GM19099 (cell line): ENCODE data around the gene MIPOL1.

ENCODE experiments used
- POLR2A ChIP-seq: IDR thresholded peaks from 3 replicates; pipeline ENCODE4 v1.6.1; 2011; ENCODE audit warnings: low read depth; ENCODE audit not compliant: insufficient read length; ENCODE audit errors: extremely low read depth

MIPOL1 gene

GRCh38 chr14:37598747-37599506, 401.2 kb downstream of the MIPOL1 start:
- no peak for TF ChIP-seq POLR2A

GRCh38 chr14:37599507-37600368, 402.0 kb downstream of the MIPOL1 start:
- no peak for TF ChIP-seq POLR2A

- TF ChIP-seq POLR2A: no peak
Observed at GRCh38 chr14:37600880-37601741, 403.4 kb downstream of the MIPOL1 start.

GRCh38 chr14:37601865-37602264, 404.1 kb downstream of the MIPOL1 start:
- no peak for TF ChIP-seq POLR2A
